A549 (cell line): Measurements from ENCODE around the gene HOXD9. TPM values are rescaled to one million over a fixed set of nuclear protein-coding genes. Genes with fewer than 3 reads are reported as not detected.

Experiments
- ATAC-seq, 2 experiments: fragments of 200-7000 bp in 1 of 2; fragments of >200 bp in 1 of 2; cut with Nextera tagmentation in 1 of 2; cut with Tn5 transposase in 1 of 2; 3 replicates each; pipeline versions ENCODE4 v1.8.0 to v1.9.1; 2018 to 2020; ENCODE audit warnings: mild to moderate bottlenecking in 1 of 2, moderate library complexity in 1 of 2
- CTCF ChIA-PET: fragments of 300-600 bp; sonication (Branson Sonifier 250); formaldehyde crosslinking; extraction: SDS; loops from one replicate; lab custom pipeline; 2021; ENCODE audit warnings: antibody characterized with exemption, inconsistent platforms; lab: Yijun Ruan, JAX
- POLR2A ChIA-PET: fragments of 350-600 bp; formaldehyde crosslinking; extraction: SDS; loops from one replicate; lab custom pipeline; 2021; ENCODE audit warnings: antibody characterized with exemption, inconsistent platforms; lab: Yijun Ruan, JAX
- DNase-seq, 2 experiments: peaks; one replicate each; pipeline versions ENCODE4 v3.0.0 to v3.0.0-alpha.2; 2011 to 2016; ENCODE audit warnings: low read depth in 1 of 2, low spot score in 1 of 2
- FAIRE-seq: peaks from 2 replicates; lab custom pipeline; 2011; peaks lifted over from hg19 to GRCh38; lab: Jason Lieb, UNC
- H3K27ac ChIP-seq, 2 experiments: fragments of >200 bp; sonication (Bioruptor Twin); formaldehyde crosslinking; 3 replicates each; pipeline ENCODE4 v1.5.1; 2016 to 2017
- H3K4me1 ChIP-seq: fragments of >200 bp; sonication (Bioruptor Twin); formaldehyde crosslinking; 3 replicates; pipeline ENCODE4 v1.6.1; 2016
- H3K4me2 ChIP-seq: fragments of >200 bp; sonication (Bioruptor Twin); formaldehyde crosslinking; 3 replicates; pipeline ENCODE4 v1.6.1; 2016
- H3K4me3 ChIP-seq: fragments of >200 bp; sonication (Bioruptor Twin); formaldehyde crosslinking; 3 replicates; pipeline ENCODE4 v1.5.1; 2016
- H3K9me3 ChIP-seq: fragments of >200 bp; sonication (Bioruptor Twin); formaldehyde crosslinking; 3 replicates; pipeline ENCODE4 v1.6.1; 2016
- BHLHE40 ChIP-seq: IDR thresholded peaks from 2 replicates; pipeline ENCODE4 v1.6.1; 2012; ENCODE audit warnings: low read depth, low read length, inconsistent platforms
- FOSL2 ChIP-seq, 2 experiments: fragments of 450-650 bp in 1 of 2; fragments of >200 bp in 1 of 2; sonication (Bioruptor Twin) in 1 of 2; formaldehyde crosslinking; IDR thresholded peaks; 2 replicates each; pipeline versions ENCODE4 v1.5.0 to v1.6.1; 2016 to 2020; ENCODE audit warnings: mild to moderate bottlenecking in 1 of 2, moderate library complexity in 1 of 2
- GATA3 ChIP-seq: IDR thresholded peaks from 2 replicates; pipeline ENCODE4 v1.6.1; 2012; ENCODE audit warnings: borderline replicate concordance
- HOXB13 ChIP-seq: fragments of 250-450 bp; sonication (Bioruptor Pico); IDR thresholded peaks from 2 replicates; pipeline ENCODE4 v1.5.0; 2020; ENCODE audit warnings: low read depth, mild to moderate bottlenecking, moderate library complexity
- MYC ChIP-seq: IDR thresholded peaks from 2 replicates; pipeline ENCODE4 v1.6.1; 2012; ENCODE audit warnings: mild to moderate bottlenecking, inconsistent platforms, low read length, improper control_type of control experiment, borderline replicate concordance
- NFE2L2 ChIP-seq: fragments of 150-350 bp; conservative IDR thresholded peaks from 2 replicates; pipeline ENCODE4 v1.6.1; 2014; ENCODE audit warnings: low read length
- POLR2A ChIP-seq: IDR thresholded peaks from 2 replicates; pipeline ENCODE4 v1.6.1; 2012; ENCODE audit warnings: mild to moderate bottlenecking, low read length
- RCOR1 ChIP-seq: fragments of 150-350 bp; IDR thresholded peaks from 2 replicates; pipeline ENCODE4 v1.6.1; 2014; ENCODE audit warnings: antibody characterized with exemption, low read length, low read depth
- SMC3 ChIP-seq: fragments of >200 bp; sonication (Bioruptor Twin); formaldehyde crosslinking; IDR thresholded peaks from 3 replicates; pipeline ENCODE4 v1.6.1; 2018; ENCODE audit warnings: inconsistent platforms
- ZNF302 ChIP-seq: fragments of 250-450 bp; sonication (Bioruptor Pico); IDR thresholded peaks from 2 replicates; pipeline ENCODE4 v1.9.0; 2021; ENCODE audit warnings: inconsistent platforms, mild to moderate bottlenecking, moderate library complexity
- WGBS: methylation state at CpG from one replicate; pipeline ENCODE4 v1.1.6; 2017; ENCODE audit errors: missing lambda C conversion rate; 5-methylcytosine and 5-hydroxymethylcytosine counted together
- polyA plus RNA-seq, 4 experiments: library from polyadenylated mRNA; depleted of rRNA in 3 of 4; stranded (reverse); fragments of >200 nt; fragmentation: RNase III in 1 of 4; extraction: RNeasy Plus Mini Kit Qiagen cat#74134 plus additional on column Dnase treatment in 1 of 4; gene quantifications; 2 replicates in 3 of 4; 3 replicates in 1 of 4; pipeline ENCODE4 v1.2.3, GENCODE V29; 2011 to 2017
- TF ChIP-seq, protein P1 (sequence below): fragments of 250-450 bp; sonication (Bioruptor Pico); IDR thresholded peaks from 2 replicates; pipeline ENCODE4 v1.5.0; 2021; ENCODE audit warnings: mild to moderate bottlenecking, moderate library complexity, borderline replicate concordance
- TF ChIP-seq, protein P2 (sequence below): fragments of 200-600 bp; sonication (generic); IDR thresholded peaks from 2 replicates; pipeline ENCODE4 v1.6.1; 2016; ENCODE audit warnings: antibody characterized with exemption, mild to moderate bottlenecking, moderate library complexity
- TF ChIP-seq, protein P3 (sequence below): fragments of 250-450 bp; sonication (Bioruptor Pico); IDR thresholded peaks from 2 replicates; pipeline ENCODE4 v1.5.0; 2020; ENCODE audit warnings: low read depth, mild to moderate bottlenecking, moderate library complexity
- TF ChIP-seq, protein P4 (sequence below): fragments of >200 bp; sonication (Bioruptor Twin); formaldehyde crosslinking; IDR thresholded peaks from 3 replicates; pipeline ENCODE4 v1.5.1; 2016
- TF ChIP-seq, protein P5 (sequence below): IDR thresholded peaks from 2 replicates; pipeline ENCODE4 v1.6.1; 2012

The HOXD9 gene
- polyA plus RNA-seq, 2 of the 4 experiments (the other 2 are of a cell fraction) = 0.45 to 1.0 TPM

DNA sequence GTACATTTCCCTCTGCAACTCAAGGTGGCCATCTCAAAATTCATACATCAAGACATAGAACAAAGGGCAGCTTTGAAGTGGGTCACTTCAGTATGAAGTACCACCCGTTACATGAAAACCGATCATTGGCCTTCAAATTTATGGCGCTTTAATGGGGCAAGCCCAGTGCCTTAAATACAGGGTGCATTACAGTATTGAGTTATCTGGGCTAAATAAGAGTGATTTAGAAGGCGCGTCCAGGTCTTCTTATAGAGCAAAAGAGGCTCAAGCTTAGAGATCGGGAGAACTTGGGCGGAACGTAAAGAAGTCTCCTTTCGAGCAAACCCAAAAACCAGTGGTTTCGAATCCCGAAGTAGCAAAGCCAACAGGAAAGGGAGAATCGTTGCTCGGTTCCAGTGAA lies 41.7 kb downstream of the HOXD9 start:
- DNase-seq = no peak
- WGBS = 87% methylated on average over 13 of the region's 13 CpGs

More for the DNA sequence above, 41.7 kb downstream of the HOXD9 start:
- no peak for ATAC-seq
- H3K4me2 ChIP-seq = no peak overlapping the region
- no peak overlapping the region for H3K27ac ChIP-seq
- no peak overlapping the region for H3K4me3 ChIP-seq
- TF ChIP-seq HOXB13 (CRISPR knock-in tag) (no peak), FOSL2 (IDR thresholded peaks at IDR 0.05) (no peak), FOSL2 (CRISPR knock-in tag; IDR thresholded peaks at IDR 0.05) (no peak), MYC (no peak), RCOR1 (no peak), BHLHE40 (no peak), NFE2L2 (no peak), GATA3 (no peak), SMC3 (no peak), ZNF302 (CRISPR knock-in tag) (no peak), POLR2A (no peak)
- TF ChIP-seq, protein P1, sequence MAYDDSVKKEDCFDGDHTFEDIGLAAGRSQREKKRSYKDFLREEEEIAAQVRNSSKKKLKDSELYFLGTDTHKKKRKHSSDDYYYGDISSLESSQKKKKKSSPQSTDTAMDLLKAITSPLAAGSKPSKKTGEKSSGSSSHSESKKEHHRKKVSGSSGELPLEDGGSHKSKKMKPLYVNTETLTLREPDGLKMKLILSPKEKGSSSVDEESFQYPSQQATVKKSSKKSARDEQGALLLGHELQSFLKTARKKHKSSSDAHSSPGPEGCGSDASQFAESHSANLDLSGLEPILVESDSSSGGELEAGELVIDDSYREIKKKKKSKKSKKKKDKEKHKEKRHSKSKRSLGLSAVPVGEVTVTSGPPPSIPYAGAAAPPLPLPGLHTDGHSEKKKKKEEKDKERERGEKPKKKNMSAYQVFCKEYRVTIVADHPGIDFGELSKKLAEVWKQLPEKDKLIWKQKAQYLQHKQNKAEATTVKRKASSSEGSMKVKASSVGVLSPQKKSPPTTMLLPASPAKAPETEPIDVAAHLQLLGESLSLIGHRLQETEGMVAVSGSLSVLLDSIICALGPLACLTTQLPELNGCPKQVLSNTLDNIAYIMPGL (CRISPR knock-in tag) = no peak
- TF ChIP-seq, protein P2, sequence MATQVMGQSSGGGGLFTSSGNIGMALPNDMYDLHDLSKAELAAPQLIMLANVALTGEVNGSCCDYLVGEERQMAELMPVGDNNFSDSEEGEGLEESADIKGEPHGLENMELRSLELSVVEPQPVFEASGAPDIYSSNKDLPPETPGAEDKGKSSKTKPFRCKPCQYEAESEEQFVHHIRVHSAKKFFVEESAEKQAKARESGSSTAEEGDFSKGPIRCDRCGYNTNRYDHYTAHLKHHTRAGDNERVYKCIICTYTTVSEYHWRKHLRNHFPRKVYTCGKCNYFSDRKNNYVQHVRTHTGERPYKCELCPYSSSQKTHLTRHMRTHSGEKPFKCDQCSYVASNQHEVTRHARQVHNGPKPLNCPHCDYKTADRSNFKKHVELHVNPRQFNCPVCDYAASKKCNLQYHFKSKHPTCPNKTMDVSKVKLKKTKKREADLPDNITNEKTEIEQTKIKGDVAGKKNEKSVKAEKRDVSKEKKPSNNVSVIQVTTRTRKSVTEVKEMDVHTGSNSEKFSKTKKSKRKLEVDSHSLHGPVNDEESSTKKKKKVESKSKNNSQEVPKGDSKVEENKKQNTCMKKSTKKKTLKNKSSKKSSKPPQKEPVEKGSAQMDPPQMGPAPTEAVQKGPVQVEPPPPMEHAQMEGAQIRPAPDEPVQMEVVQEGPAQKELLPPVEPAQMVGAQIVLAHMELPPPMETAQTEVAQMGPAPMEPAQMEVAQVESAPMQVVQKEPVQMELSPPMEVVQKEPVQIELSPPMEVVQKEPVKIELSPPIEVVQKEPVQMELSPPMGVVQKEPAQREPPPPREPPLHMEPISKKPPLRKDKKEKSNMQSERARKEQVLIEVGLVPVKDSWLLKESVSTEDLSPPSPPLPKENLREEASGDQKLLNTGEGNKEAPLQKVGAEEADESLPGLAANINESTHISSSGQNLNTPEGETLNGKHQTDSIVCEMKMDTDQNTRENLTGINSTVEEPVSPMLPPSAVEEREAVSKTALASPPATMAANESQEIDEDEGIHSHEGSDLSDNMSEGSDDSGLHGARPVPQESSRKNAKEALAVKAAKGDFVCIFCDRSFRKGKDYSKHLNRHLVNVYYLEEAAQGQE = no peak
- TF ChIP-seq, protein P3, sequence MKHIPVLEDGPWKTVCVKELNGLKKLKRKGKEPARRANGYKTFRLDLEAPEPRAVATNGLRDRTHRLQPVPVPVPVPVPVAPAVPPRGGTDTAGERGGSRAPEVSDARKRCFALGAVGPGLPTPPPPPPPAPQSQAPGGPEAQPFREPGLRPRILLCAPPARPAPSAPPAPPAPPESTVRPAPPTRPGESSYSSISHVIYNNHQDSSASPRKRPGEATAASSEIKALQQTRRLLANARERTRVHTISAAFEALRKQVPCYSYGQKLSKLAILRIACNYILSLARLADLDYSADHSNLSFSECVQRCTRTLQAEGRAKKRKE (CRISPR knock-in tag) = no peak
- TF ChIP-seq, protein P4, sequence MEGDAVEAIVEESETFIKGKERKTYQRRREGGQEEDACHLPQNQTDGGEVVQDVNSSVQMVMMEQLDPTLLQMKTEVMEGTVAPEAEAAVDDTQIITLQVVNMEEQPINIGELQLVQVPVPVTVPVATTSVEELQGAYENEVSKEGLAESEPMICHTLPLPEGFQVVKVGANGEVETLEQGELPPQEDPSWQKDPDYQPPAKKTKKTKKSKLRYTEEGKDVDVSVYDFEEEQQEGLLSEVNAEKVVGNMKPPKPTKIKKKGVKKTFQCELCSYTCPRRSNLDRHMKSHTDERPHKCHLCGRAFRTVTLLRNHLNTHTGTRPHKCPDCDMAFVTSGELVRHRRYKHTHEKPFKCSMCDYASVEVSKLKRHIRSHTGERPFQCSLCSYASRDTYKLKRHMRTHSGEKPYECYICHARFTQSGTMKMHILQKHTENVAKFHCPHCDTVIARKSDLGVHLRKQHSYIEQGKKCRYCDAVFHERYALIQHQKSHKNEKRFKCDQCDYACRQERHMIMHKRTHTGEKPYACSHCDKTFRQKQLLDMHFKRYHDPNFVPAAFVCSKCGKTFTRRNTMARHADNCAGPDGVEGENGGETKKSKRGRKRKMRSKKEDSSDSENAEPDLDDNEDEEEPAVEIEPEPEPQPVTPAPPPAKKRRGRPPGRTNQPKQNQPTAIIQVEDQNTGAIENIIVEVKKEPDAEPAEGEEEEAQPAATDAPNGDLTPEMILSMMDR = no peak
- TF ChIP-seq, protein P5, sequence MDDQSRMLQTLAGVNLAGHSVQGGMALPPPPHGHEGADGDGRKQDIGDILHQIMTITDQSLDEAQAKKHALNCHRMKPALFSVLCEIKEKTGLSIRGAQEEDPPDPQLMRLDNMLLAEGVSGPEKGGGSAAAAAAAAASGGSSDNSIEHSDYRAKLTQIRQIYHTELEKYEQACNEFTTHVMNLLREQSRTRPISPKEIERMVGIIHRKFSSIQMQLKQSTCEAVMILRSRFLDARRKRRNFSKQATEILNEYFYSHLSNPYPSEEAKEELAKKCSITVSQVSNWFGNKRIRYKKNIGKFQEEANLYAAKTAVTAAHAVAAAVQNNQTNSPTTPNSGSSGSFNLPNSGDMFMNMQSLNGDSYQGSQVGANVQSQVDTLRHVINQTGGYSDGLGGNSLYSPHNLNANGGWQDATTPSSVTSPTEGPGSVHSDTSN = no peak
- no peaks in the 10 kb centered on the region for H3K9me3 ChIP-seq
- POLR2A ChIA-PET = no interaction called here
- CTCF ChIA-PET = interaction anchor here (1.5 to 1.6 kb wide), 2 partner anchors 291 to 474 kb away, joined by 4 to 6 read pairs; no protein-coding TSS in a partner anchor
- no peaks in the 10 kb centered on the region for H3K4me1 ChIP-seq
- no peak for FAIRE-seq
